HL-60 (cell line): Measurements from ENCODE around the gene CASKIN2.

Experiments
- POLR2AphosphoS5 ChIP-seq: IDR thresholded peaks from 2 replicates; pipeline ENCODE4 v1.6.1; 2012; ENCODE audit warnings: low read depth
- SPI1 ChIP-seq: IDR thresholded peaks from 2 replicates; pipeline ENCODE4 v1.6.1; 2012; ENCODE audit warnings: low read depth, mild to moderate bottlenecking, borderline replicate concordance
- TF ChIP-seq, protein P1 (sequence below): IDR thresholded peaks from one replicate; pipeline ENCODE4 v1.5.1; 2011; ENCODE audit warnings: low read length, control low read depth, inconsistent platforms; ENCODE audit not compliant: insufficient read depth

DNA sequence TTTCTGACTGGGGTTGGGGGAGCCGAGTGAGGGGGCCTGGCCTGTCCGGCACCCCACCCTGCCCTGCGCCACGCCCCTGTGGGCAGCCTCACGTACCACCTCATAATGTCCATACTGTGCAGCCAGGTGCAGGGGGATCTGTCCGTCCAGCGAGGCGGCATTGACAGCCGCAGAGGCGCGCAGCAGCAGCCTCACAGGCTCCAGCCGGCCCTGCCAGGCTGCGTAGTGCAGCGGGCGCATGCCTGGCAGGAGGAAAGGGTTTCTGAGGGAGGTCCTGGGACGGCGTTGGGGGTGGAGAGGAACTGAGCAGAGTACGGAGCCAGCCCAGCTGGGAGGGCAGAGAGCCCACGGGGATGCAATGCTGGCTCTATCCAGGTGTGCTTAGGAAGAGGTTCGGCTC lies 8.4 kb downstream of the CASKIN2 start:
- TF ChIP-seq, protein P1, sequence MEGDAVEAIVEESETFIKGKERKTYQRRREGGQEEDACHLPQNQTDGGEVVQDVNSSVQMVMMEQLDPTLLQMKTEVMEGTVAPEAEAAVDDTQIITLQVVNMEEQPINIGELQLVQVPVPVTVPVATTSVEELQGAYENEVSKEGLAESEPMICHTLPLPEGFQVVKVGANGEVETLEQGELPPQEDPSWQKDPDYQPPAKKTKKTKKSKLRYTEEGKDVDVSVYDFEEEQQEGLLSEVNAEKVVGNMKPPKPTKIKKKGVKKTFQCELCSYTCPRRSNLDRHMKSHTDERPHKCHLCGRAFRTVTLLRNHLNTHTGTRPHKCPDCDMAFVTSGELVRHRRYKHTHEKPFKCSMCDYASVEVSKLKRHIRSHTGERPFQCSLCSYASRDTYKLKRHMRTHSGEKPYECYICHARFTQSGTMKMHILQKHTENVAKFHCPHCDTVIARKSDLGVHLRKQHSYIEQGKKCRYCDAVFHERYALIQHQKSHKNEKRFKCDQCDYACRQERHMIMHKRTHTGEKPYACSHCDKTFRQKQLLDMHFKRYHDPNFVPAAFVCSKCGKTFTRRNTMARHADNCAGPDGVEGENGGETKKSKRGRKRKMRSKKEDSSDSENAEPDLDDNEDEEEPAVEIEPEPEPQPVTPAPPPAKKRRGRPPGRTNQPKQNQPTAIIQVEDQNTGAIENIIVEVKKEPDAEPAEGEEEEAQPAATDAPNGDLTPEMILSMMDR: no peak
- TF ChIP-seq SPI1 (no peak), POLR2AphosphoS5 (no peak)
